Measurements from ENCODE around the gene CCDC7.
"Not testable (repeated sequence)": the region's sequence is repeated elsewhere in the genome, so short reads cannot be mapped to it uniquely, and the experiment has no call there.

DNA sequence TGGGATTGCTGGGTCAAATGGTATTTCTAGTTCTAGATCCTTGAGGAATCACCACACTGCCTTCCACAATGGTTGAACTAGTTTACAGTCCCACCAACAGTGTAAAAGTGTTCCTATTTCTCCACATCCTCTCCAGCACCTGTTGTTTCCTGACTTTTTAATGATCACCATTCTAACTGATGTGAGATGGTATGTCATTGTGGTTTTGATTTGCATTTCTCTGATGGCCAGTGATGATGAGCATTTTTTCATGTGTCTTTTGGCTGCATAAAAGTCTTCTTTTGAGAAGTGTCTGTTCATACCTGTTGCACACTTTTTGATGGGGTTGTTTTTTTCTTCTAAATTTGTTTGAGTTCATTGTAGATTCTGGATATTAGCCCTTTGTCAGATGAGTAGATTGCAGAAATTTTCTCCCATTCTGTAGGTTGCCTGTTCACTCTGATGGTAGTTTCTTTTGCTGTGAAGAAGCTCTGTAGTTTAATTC is 37.1 kb downstream of the CCDC7 start:
- TF ChIP-seq, protein P1, sequence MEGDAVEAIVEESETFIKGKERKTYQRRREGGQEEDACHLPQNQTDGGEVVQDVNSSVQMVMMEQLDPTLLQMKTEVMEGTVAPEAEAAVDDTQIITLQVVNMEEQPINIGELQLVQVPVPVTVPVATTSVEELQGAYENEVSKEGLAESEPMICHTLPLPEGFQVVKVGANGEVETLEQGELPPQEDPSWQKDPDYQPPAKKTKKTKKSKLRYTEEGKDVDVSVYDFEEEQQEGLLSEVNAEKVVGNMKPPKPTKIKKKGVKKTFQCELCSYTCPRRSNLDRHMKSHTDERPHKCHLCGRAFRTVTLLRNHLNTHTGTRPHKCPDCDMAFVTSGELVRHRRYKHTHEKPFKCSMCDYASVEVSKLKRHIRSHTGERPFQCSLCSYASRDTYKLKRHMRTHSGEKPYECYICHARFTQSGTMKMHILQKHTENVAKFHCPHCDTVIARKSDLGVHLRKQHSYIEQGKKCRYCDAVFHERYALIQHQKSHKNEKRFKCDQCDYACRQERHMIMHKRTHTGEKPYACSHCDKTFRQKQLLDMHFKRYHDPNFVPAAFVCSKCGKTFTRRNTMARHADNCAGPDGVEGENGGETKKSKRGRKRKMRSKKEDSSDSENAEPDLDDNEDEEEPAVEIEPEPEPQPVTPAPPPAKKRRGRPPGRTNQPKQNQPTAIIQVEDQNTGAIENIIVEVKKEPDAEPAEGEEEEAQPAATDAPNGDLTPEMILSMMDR (IDR thresholded peaks at IDR 0.05; ENCODE audit: borderline replicate concordance, extremely low read depth, low read length, poor library complexity, severe bottlenecking): not testable (repeated sequence)
- not testable (repeated sequence) for TF ChIP-seq EZH2 (IDR thresholded peaks at IDR 0.05; ENCODE audit: borderline replicate concordance, low read depth, low read length, severe bottlenecking)
